HG03432 (cell line): ENCODE results near the gene BMAL1.

Experiments used
- ATAC-seq: cut with Tn5 transposase; IDR thresholded peaks from one replicate; pipeline ENCODE4 v1.9.1; 2021; ENCODE audit warnings: mild to moderate bottlenecking, moderate library complexity; ENCODE audit not compliant: unreplicated experiment

BMAL1 gene

DNA sequence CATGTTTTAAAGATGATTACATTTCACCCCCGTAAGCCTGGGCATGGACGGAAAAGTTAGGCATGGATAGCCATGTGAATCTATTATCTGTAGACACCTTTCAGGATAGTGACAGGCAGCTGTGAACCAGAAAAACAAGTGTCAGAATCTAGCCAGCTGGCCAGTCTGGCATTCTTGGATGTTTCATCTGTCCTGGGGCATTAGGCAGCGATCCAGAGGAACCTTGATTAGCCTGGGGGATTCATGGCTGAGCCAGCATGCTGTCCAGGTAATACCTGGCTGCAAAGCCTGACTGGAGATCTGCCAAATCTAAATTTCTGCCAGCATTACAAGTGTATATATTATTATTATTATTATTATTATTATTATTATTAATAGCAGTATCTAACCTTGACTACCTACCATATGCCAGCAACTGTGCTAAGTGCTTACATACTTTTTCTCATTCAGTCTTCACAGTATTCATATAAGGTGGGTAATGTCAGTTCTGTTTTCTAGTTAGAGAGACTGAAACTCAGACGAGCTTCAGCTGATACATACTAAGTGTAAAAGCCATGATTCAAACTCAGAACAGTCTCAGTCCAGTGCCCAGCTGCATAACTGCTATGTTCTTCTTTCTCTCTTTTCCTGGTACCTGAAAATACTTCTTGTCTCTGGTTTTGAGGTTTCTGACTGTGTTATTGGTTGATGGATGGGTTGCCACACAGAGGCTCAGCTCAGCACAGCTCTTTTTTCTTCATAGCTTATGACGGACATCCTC lies 12.8 kb downstream of the BMAL1 start:
- ATAC-seq: no peak

DNA sequence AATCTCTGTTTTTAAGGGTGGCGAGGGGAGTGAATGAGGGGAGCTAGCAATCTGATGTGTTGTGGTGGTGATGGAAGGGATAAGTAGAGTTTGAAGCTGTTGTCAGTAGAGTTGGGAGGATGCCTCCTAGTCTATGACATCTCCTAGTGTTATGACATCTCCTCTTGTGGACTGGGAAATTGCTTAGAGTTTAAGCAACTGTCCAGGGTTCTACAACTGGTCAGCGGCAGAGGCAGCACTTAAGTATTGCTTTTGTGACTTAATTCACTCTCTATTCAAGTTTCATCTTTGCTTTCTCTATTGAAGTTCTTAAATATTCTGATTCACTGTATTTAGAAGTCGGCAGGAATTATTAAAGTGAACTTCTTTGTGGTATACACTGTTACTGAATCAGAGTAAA lies 13.8 kb downstream of the BMAL1 start:
- ATAC-seq: no peak

DNA sequence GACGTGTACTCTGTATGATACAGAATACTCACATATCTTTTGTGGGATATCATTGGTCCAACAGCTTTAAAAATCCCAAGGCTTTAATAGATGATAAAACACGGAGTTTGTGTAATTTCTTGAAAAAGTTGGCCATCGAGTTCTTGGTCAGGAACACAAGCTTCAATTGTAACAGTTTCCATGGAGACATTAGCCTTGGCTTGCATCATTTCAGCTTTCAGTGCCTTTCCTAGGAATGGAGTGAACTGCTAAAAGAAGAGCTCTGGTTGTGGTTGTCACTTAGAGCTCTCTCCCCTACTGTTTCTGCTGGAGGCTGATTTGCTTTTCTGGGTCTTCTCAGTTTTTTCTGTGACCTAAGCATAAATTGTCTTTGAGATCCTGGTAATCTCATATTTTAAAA lies 14.2 kb downstream of the BMAL1 start:
- no peak for ATAC-seq

DNA sequence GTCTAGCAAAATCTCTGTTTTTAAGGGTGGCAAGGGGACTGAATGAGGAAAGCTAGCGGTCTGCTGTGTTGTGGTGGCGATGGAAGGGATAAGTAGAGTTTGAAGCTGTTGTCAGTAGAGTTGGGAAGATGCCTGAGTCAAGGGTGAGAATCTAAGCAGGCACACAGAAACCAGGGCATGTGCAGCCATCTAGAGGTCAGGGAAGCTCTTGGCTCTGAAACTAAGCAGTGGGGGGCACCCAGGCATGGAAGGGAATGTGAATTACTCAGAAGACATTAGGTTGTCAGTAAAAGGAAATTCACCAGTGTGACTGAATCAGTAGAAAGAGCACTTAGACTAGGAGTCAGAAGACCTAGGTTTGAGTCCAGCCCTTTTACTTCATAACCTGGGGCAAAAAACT lies 15.4 kb downstream of the BMAL1 start:
- no peak for ATAC-seq

DNA sequence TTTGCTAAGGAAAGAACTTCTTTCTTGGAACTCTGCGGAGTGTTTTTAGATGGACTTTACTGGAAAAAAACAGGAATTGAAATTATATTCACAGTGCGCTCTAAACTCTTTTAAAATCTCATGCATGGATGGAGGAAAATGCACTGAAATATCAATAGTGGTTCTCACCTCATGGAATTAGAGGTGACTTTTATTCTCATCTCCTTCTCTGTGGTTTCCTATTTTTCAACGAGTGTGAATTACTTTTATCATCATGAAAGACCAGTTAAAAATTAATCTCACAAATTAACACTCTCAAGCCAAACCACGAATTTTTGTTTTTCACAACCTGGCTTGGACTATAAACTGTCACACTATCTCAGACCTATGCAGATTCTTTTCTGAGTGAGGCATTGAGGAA lies 16.6 kb downstream of the BMAL1 start:
- no peak for ATAC-seq

DNA sequence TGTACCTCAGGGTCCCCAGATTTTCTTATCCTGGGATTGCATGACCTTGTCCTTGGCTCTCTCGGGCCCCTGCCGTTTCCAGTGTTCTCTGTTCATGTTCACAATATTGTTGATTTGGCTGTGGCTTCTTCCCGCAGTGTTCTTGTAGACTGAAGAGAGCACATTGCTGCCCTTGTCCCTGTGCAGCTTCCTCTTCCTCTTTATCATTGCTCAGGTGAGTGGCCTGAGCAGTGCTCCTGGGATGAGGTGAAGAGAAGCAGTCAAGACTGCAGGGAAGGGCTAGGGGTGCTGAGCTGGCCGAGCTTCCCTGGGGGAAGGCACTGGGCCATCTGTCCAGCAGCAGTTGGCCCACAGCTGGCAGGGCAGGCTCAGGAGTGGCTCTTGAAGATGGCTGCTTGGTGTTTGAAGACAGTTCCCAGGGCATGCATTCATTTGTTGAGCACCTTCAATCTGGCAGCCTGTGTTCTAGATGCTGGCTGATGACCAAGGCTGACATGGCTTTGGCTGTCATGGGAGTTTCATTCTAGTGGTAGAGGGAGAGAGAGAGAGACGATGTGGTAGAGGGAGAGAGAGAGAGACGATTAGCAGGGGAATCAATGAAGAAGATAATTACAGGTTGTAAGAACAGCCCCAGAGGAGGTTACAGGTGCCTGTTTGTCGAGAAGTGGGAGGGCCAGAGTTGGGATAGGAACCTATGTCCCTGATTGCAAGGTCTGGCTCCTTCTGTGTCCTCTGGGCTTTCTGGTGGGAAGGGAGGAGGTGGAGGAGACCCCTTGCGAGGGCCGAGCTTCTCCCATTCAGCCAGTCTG lies 17.4 kb downstream of the BMAL1 start:
- no peak for ATAC-seq

DNA sequence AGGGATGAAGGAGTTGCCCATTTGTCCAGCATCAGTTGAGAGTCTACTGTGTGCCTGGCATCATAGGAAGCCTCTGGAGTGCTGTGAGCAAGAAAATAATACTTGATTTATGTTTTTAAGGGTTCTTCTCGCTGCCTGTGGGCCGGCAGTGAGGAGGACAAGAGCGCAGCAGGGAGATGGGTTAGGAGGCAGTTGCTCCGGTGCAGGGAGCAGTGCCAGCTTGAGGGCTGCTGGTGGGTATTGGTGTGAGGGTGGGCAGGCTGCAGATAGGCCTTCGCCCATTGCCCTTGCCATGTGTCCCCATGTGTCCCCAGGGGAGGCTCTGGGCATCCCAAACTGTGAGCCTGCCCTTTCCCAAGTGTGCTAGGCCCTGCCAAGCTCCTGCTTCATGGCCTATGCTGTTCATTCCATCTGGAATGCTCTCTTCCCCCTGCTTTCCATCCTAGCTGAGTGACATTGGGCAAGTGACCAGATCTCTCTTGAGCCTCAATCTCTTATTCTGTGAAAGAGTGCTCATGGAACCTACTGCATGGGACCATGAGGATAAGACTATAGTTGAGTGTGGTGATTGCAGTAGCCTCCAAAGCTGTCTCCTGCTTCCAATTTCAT lies 19.8 kb downstream of the BMAL1 start:
- no peak for ATAC-seq

DNA sequence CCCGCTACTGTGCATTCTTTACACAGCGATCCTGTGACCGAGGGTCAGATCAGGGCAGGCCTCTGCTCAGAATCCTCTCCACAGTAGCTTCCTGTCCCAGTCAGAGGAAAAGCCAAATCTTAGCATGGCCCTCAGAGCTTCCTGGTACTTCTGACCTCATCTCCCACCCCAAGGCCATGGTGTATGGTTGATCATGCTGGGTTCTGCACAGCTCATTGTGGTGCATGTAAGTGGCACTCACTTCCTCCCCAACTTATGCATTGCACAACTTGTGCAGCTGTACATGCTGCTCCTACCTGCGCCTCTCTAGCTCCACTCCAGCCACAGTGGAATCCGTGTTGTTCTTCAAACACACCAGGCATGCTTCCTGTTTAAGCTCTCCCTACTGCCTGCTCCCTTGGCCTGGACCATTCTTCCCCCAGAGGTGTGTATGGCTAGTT lies 20.3 kb downstream of the BMAL1 start:
- ATAC-seq: no peak

DNA sequence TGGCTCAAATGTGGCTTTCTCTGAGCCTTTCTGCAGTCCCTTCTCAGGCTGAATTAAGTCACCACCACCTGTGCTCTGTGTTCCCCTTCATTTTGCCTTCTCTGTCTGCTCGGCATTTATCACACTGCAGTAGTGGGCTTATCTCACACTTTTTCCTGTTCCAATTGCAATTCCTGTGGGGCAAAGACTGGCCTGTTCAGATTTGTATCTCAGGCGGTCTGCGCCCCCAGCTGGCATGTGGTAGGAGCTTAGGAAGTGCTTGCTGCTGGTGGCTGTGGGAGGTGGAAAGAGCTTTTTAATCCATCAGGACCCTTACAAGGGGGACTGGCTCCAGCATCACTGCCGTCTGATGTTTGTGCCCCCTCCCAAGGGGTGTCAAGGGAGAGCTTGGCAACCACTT lies 21.2 kb downstream of the BMAL1 start:
- ATAC-seq: no peak

DNA sequence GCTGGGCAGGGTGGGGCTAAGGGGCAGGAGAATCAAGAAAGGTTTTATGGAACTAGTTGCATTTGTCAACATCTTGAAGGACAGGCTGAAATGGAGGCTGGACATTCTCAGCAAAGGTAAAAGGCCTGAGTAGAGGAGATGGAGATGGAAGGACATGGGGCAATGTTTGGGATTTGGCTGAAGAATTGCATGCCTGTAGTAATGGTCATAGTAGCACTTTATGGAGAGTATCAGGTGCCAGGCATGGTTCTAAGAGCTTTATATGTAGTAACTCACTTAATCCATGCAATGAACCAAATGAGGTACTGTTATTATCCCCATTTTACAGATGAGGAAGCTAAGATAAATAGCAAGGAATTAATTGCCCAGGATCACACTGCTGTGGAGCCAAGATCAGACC lies 23.9 kb downstream of the BMAL1 start:
- no peak for ATAC-seq

DNA sequence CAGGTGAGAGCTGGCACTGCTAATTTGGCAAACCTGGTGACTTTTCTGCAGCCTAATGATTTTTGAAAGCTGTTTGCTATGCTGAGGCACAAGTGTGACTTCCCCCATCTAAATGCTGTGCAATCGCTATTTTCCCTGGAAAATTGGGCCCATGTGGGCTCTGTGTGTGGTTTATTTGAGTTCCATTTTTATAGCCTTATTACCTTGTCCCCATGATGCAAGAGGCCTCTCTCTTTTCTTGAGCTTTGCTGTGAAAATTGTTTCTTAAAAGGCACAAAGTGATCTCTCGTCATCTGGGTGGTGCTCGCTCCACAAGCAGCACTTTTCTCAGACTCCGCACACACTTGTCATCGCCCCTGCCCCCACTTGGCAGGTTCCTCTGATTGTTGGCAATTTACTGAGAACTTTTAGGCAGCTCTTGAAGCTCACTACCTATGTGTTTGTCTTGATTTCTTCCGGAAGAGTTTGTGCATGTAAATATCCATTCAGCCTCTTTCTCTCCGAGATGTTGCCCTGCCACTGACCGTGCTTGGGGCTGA lies 24.9 kb downstream of the BMAL1 start:
- ATAC-seq: no peak

DNA sequence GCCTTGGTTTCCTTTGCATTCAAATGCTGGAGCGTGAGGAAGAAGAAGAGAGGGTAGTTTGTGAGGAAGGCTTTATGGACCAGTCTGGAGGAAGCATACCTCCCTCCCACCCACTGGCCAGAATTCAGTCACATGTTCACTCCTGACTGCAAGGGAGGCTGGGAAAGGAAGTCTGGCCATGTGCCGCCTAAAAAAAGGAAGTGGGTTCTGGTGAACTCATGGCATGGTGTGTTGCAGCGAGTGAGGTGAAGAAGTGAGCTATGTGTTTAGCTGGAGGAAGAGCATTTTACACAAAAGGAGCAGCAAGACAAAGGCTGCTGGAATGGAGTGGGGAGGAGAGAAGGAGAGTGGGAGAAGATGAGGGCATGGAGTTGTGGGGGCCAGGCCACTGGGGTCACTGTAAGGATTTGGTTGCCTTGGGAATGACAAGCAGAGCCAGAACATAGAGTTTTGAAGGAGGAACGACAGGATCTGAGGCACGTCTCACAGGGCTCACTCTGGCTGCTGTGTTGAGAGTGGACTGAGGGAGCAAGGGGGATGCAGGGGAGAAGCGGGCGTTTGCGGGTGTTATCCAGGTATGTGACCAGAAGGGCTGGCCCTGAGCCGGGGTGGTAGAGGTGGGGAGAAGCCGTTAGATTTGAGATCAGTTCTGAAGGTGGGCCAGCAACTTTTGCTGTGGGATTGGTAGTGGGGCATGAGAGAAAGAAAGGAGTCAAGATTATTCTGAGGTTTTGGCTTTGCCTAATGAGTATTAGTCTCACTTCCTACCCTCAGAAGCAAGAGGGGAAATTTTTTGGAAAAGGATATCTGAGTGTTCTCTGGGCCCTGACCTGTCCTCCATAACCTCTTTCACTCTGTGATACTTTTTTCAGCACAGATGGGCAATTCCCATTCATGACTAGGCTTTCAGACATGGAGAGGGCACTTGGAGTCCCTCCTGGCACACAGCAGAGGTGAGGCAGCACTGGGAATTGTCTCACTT lies 26.4 kb downstream of the BMAL1 start:
- peak; percentile 57 for ATAC-seq

DNA sequence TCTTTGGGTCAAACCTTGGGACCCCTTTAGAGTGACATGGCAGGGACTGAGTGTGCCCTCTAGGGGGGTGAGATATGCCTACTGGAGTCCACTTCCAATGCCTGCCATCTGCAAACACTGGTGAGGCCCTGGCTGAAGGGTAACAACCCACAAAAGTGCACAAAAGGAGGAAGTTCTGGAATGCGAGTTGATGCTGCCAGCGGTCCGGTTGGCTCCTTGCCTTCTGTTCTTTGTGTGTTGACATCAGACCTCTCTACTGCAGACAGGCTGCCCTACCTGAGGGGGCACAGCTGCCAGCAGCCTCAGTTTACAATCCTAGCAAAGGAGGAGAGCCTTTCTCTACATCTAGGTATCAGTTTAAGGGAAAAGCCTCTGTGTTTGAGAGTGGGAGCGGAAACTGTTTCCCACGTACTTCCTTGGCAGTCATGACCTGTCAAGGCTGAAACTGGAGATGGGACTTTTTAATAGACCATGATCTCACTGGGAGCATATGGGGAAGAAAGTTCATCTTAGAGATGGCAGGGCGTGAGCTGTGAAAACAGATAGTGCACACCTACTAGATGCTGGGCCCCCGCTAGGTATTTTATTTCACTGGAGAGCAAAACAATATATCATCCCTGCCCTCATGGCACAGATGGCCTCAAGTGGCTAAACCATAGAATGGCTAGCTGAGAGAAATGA lies 27.2 kb downstream of the BMAL1 start:
- ATAC-seq: no peak

DNA sequence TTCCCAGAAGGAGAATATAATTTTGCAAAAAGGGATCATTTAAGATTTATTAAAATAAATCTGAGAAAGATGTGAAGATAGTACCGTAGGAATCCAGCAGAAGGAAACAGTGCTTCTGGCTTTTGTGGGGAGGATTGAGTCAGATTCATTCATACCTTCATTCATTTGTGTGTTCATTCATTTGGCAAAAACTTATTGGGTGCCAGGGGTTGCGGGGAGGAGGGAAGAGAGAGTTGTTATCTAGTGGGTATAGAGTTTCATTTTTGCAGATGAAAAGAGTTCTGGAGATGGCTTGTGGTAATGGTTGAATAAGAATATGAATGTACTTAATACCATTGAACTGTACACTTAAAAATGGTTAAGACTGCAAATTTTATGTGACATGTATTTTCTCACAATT lies 31.1 kb downstream of the BMAL1 start:
- no peak for ATAC-seq

DNA sequence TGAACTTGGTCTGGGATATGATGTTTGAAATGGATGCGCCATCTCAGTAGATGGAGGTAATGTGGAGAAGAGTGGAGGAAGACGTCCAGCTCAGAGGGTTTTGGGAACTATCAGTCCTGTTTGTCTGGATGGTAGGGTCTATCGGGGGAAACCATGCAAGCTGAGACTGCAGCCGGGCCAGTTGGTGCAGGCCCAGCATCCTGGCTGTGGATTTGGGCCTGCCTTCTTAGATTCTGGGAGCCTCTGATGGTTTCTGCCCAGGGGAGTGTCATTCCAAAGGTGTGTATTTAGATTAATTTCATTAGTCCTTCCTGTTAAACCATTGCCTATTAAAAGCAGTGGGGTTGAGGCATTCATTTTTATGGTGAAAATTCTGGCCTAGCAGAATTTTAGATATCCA lies 31.6 kb downstream of the BMAL1 start:
- no peak for ATAC-seq

DNA sequence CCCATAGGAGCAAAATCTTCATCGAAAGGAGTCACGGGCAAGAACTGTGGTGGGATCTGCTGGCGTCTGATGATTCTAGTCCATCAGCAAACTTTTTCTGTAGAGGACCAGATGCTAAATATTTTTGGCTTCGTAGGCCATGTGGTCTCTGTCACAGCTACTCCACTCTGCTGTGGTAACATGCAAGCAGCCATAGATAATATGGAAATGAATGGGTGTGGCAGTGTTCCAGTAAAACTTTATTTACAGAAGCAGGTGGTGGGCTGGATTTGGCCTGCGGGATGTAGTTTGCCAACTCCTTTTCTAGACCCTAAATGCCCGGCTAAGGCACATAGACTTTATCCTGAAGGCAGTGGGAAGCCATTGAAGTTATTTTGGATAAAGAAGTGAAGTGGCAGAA lies 32.9 kb downstream of the BMAL1 start:
- no peak for ATAC-seq

DNA sequence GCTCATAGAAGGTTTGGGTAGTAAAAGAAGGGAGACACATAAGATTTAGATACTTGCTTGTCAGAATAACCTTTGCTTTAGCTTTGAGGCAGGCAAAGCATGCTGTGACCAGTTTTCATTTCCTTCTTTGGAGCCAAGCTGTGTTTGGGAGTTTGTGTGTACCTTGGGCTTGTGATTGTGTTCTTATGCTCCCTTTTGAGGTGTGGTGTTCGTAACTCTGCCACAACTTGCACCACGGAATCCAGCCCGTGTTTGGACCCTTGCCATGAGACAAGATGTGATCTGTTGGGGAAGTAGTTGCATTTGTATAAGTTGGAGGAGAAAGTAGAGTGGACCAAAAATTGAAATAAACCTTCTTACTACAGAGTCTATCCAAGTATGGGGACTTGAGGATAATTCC lies 34.0 kb downstream of the BMAL1 start:
- ATAC-seq: no peak

DNA sequence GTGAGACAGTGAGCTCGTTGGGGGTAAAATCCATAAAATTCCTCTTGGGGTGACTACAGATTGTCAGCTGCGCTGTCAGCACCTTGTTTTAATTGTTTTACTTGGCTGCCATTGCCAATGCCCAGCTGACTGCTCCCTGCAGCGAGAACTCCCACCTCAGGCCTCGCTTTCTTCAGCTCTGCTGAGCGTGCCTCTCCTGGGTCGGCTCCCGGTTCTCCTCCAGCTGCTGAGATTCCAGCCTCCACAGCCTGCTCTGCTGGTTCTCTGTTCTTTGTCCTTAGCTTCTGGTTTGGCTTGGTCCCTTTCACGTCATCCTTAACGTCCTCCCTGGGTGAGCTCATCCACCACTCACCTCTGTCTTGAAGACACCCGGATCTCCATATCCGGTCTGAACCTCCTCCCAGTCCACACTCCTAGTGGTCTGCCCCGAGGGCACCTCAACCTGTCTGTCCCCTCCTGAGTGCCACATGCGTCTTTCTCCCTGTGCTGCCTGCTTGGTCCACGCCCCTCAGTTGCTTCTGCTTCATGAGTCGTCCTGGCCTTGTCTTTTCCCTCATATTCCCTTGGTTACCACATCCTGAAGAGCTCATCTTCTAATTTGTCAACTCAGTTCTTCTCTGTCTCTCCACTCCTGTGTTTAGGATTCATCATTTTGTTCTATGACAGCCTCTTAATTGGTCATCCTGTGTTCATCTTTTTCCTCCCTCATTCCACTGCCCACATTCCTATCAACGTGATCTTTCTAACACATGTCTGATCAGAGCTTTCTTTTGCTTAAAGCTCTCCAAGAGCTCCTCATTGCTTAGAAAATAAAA lies 35.6 kb downstream of the BMAL1 start:
- ATAC-seq: no peak
